IMR-90 (cell line): ENCODE data around the gene ANG. TPM values are rescaled to one million over a fixed set of nuclear protein-coding genes. Genes with fewer than 3 reads are reported as not detected.

Experiments
- ATAC-seq: fragments of 200-7000 bp; cut with Tn5 transposase; 2 replicates; pipeline ENCODE4 v1.9.1; 2020; ENCODE audit warnings: low read depth, mild to moderate bottlenecking, moderate library complexity
- BruUV-seq: library from RNA; stranded (reverse); fragments of 400-500 nt; replicated peaks from 2 replicates; lab custom pipeline; 2021; lab: Mats Ljungman, UMichigan
- CTCF ChIA-PET: fragments of 300-600 bp; formaldehyde crosslinking; extraction: SDS; loops from one replicate; lab custom pipeline; 2021; ENCODE audit warnings: antibody characterized with exemption; lab: Yijun Ruan, JAX
- POLR2A ChIA-PET: fragments of 300-600 bp; sonication (Branson Sonifier 250); formaldehyde crosslinking; loops from one replicate; lab custom pipeline; 2022; ENCODE audit warnings: antibody characterized with exemption; ENCODE audit not compliant: unreplicated experiment; lab: Charles Lee
- DNase-seq: peaks from one replicate; pipeline ENCODE4 v3.0.0; 2013
- H2AFZ ChIP-seq: replicated peaks from 2 replicates; pipeline ENCODE3; 2013; ENCODE audit warnings: low read length, mild to moderate bottlenecking; ENCODE audit not compliant: poor library complexity
- H2AK5ac ChIP-seq: 2 replicates; pipeline ENCODE4 v1.6.1; 2013; ENCODE audit warnings: low read depth, low read length, inconsistent platforms
- H2AK9ac ChIP-seq: replicated peaks from 2 replicates; pipeline ENCODE3; 2013; ENCODE audit warnings: mild to moderate bottlenecking, low read depth, low read length, moderate library complexity; ENCODE audit not compliant: poor library complexity
- H2BK120ac ChIP-seq: 2 replicates; pipeline ENCODE4 v1.6.1; 2013; ENCODE audit warnings: low read depth, low read length, inconsistent platforms
- H2BK15ac ChIP-seq: 3 replicates; pipeline ENCODE4 v1.6.1; 2013; ENCODE audit warnings: low read depth, low read length, inconsistent platforms
- H2BK20ac ChIP-seq: 2 replicates; pipeline ENCODE4 v1.6.1; 2013; ENCODE audit warnings: low read depth, mild to moderate bottlenecking, inconsistent platforms, low read length, moderate library complexity
- H2BK5ac ChIP-seq: 2 replicates; pipeline ENCODE4 v1.6.1; 2013; ENCODE audit warnings: mild to moderate bottlenecking, low read depth, low read length, inconsistent platforms; ENCODE audit not compliant: poor library complexity, severe bottlenecking
- H3K14ac ChIP-seq: replicated peaks from 2 replicates; pipeline ENCODE4 v1.6.1; 2013; ENCODE audit warnings: low read depth, low read length, inconsistent platforms
- H3K18ac ChIP-seq: 2 replicates; pipeline ENCODE4 v1.6.1; 2013; ENCODE audit warnings: low read depth, low read length, control low read depth
- H3K23ac ChIP-seq: 2 replicates; pipeline ENCODE4 v1.6.1; 2013; ENCODE audit warnings: low read depth, low read length, inconsistent platforms
- H3K27ac ChIP-seq: 2 replicates; pipeline ENCODE4 v1.5.1; 2013; ENCODE audit warnings: mild to moderate bottlenecking, control low read depth, low read length; ENCODE audit not compliant: insufficient read depth
- H3K27me3 ChIP-seq: 2 replicates; pipeline ENCODE4 v1.6.1; 2013; ENCODE audit warnings: low read length; ENCODE audit not compliant: control insufficient read depth, insufficient read depth
- H3K36me3 ChIP-seq: 2 replicates; pipeline ENCODE4 v1.6.1; 2013; ENCODE audit warnings: low read length, mixed read lengths; ENCODE audit not compliant: control insufficient read depth, insufficient read depth
- H3K4ac ChIP-seq: 2 replicates; pipeline ENCODE4 v1.6.1; 2013; ENCODE audit warnings: low read depth, low read length, inconsistent platforms
- H3K4me1 ChIP-seq: 2 replicates; pipeline ENCODE4 v1.6.1; 2013; ENCODE audit warnings: low read length, mixed read lengths; ENCODE audit not compliant: control insufficient read depth, insufficient read depth
- H3K4me2 ChIP-seq: 2 replicates; pipeline ENCODE4 v1.6.1; 2013; ENCODE audit warnings: low read depth, mild to moderate bottlenecking, control low read depth, low read length, moderate library complexity
- H3K4me3 ChIP-seq: 2 replicates; pipeline ENCODE4 v1.5.1; 2013; ENCODE audit warnings: low read depth, mild to moderate bottlenecking, control low read depth, low read length, moderate library complexity; ENCODE audit not compliant: insufficient read depth
- H3K56ac ChIP-seq: 2 replicates; pipeline ENCODE4 v1.6.1; 2013; ENCODE audit warnings: low read length, inconsistent platforms; ENCODE audit not compliant: insufficient read depth; ENCODE audit errors: extremely low read depth
- H3K79me1 ChIP-seq, 2 experiments: 2 replicates each; pipeline ENCODE4 v1.6.1; 2013; ENCODE audit warnings: low read length in 2 of 2, inconsistent platforms in 1 of 2, low read depth in 1 of 2
- H3K9ac ChIP-seq: 2 replicates; pipeline ENCODE4 v1.6.1; 2013; ENCODE audit warnings: low read depth, low read length, control low read depth
- H3K9me1 ChIP-seq: 2 replicates; pipeline ENCODE4 v1.6.1; 2013; ENCODE audit warnings: low read length, inconsistent platforms; ENCODE audit not compliant: insufficient read depth
- H3K9me3 ChIP-seq: 2 replicates; pipeline ENCODE4 v1.6.1; 2013; ENCODE audit warnings: low read length; ENCODE audit not compliant: control insufficient read depth, insufficient read depth
- H4K20me1 ChIP-seq: 2 replicates; pipeline ENCODE4 v1.6.1; 2013; ENCODE audit warnings: low read length, inconsistent platforms; ENCODE audit not compliant: insufficient read depth
- H4K5ac ChIP-seq: 2 replicates; pipeline ENCODE4 v1.6.1; 2013; ENCODE audit warnings: mild to moderate bottlenecking, low read depth, low read length, control low read depth
- H4K8ac ChIP-seq, 2 experiments: 2 replicates each; pipeline ENCODE4 v1.6.1; 2013; ENCODE audit warnings: low read depth in 2 of 2, low read length in 2 of 2, control low read depth in 1 of 2, inconsistent platforms in 1 of 2
- H4K91ac ChIP-seq: 2 replicates; pipeline ENCODE4 v1.6.1; 2013; ENCODE audit warnings: low read depth, low read length, inconsistent platforms; ENCODE audit not compliant: insufficient read depth
- BHLHE40 ChIP-seq: fragments of 150-350 bp; IDR thresholded peaks from 2 replicates; pipeline ENCODE4 v1.6.1; 2016; ENCODE audit warnings: mild to moderate bottlenecking, low read depth, low read length
- CEBPB ChIP-seq: IDR thresholded peaks from 2 replicates; pipeline ENCODE4 v1.6.1; 2012; ENCODE audit warnings: low read depth, low read length, improper control_type of control experiment
- CHD1 ChIP-seq: IDR thresholded peaks from 2 replicates; pipeline ENCODE4 v1.6.1; 2012; ENCODE audit warnings: low read depth, low read length, improper control_type of control experiment
- CTCF ChIP-seq: conservative IDR thresholded peaks from 2 replicates; pipeline ENCODE4 v1.5.1; 2012; ENCODE audit warnings: mild to moderate bottlenecking, low read depth, low read length, improper control_type of control experiment
- MAFK ChIP-seq: IDR thresholded peaks from 2 replicates; pipeline ENCODE4 v1.6.1; 2012; ENCODE audit warnings: low read depth, low read length, improper control_type of control experiment
- MAZ ChIP-seq: IDR thresholded peaks from 2 replicates; pipeline ENCODE4 v1.6.1; 2012; ENCODE audit warnings: low read depth, mild to moderate bottlenecking, low read length, improper control_type of control experiment, moderate library complexity, borderline replicate concordance
- MXI1 ChIP-seq: IDR thresholded peaks from 2 replicates; pipeline ENCODE4 v1.6.1; 2012; ENCODE audit warnings: low read depth, mild to moderate bottlenecking, low read length, moderate library complexity, borderline replicate concordance
- NFE2L2 ChIP-seq: fragments of 150-350 bp; IDR thresholded peaks from 2 replicates; pipeline ENCODE4 v1.6.1; 2016; ENCODE audit warnings: low read depth, mild to moderate bottlenecking, low read length
- POLR2A ChIP-seq: IDR thresholded peaks from 2 replicates; pipeline ENCODE4 v1.6.1; 2012; ENCODE audit warnings: mild to moderate bottlenecking, low read depth, low read length
- RAD21 ChIP-seq: IDR thresholded peaks from 2 replicates; pipeline ENCODE4 v1.6.1; 2012; ENCODE audit warnings: low read length, improper control_type of control experiment
- RCOR1 ChIP-seq: IDR thresholded peaks from 2 replicates; pipeline ENCODE4 v1.6.1; 2012; ENCODE audit warnings: mild to moderate bottlenecking, low read length, improper control_type of control experiment; ENCODE audit not compliant: insufficient replicate concordance
- RFX5 ChIP-seq: IDR thresholded peaks from 2 replicates; pipeline ENCODE4 v1.8.0; 2012; ENCODE audit warnings: low read depth, mild to moderate bottlenecking, low read length, moderate library complexity
- SMC3 ChIP-seq: fragments of 150-350 bp; IDR thresholded peaks from 2 replicates; pipeline ENCODE4 v1.6.1; 2016; ENCODE audit warnings: low read depth, mild to moderate bottlenecking, antibody characterized with exemption, low read length, moderate library complexity
- USF2 ChIP-seq: fragments of 150-350 bp; IDR thresholded peaks from 2 replicates; pipeline ENCODE4 v1.6.1; 2017; ENCODE audit warnings: mild to moderate bottlenecking, antibody characterized with exemption, low read length, low read depth
- WGBS, 2 experiments: methylation state at CpG; one replicate each; pipeline versions ENCODE4 v1.1.5 to v1.1.7; 2013; ENCODE audit warnings: missing lambda C conversion rate in 2 of 2; ENCODE audit not compliant: insufficient read length in 1 of 2; ENCODE audit errors: extremely low coverage in 2 of 2; 5-methylcytosine and 5-hydroxymethylcytosine counted together
- dilution Hi-C: fragments of 300-500 bp; cut with HindIII; formaldehyde crosslinking; loops from one replicate; pipeline ENCODE4 v1.14.3; 2018; ENCODE audit warnings: low sequenced_read_pairs; ENCODE audit not compliant: unreplicated experiment
- in situ Hi-C: fragments of 300-500 bp; cut with MboI; formaldehyde crosslinking; loops from 3 replicates; pipeline ENCODE4 v1.14.3; 2019; ENCODE audit warnings: low sequenced_read_pairs, inconsistent platforms, mixed read lengths
- intact Hi-C: fragments of 100-400 bp; cut with micrococcal nuclease; formaldehyde crosslinking; loops from 2 replicates; pipeline ENCODE4 v1.10.0; 2022
- polyA plus RNA-seq, 3 experiments: library from polyadenylated mRNA; depleted of rRNA; stranded (reverse); fragments of >200 nt; gene quantifications; 2 replicates each; pipeline ENCODE4 v1.2.3, GENCODE V29; 2012; ENCODE audit warnings: low replicate concordance in 1 of 3
- total RNA-seq: library from RNA; depleted of rRNA; stranded (reverse); fragments of >200 nt; gene quantifications from 2 replicates; pipeline ENCODE4 v1.2.3, GENCODE V29; 2012
- TF ChIP-seq, protein P1 (sequence below): fragments of 150-350 bp; IDR thresholded peaks from 2 replicates; pipeline ENCODE4 v1.6.1; 2016; ENCODE audit warnings: low read depth, mild to moderate bottlenecking, low read length, moderate library complexity, borderline replicate concordance

ANG gene
- total and polyA plus RNA-seq, 2 of the 4 experiments (the other 2 are of a cell fraction), result 3.6 to 4.7 TPM

DNA sequence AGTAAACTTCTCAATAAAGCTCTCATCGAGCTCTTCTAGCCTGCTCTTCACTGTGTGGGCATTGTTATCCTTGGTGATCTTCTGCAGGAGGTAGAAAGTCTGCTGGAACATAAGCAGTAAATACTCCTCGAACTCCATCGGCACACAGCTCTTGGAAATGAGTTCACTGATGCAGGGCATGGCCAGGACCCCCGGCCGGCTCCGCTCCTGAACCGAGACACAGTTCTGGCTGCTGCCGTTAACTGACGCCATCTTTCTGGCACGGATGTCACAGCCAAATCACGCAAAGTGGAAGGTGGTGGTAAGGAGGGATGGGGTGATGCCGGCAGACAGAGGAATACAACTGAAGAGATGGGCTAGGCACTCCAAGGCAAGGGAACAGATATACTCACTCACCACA, 33.5 kb downstream of the ANG start:
- H2AFZ ChIP-seq, result no peak overlapping the region
- dilution Hi-C loops (no loop called here), in situ Hi-C loops (no loop called here), intact Hi-C loops (no loop called here)
- H2BK15ac ChIP-seq, result no peak overlapping the region
- H3K27ac ChIP-seq, result no peak overlapping the region
- no peak overlapping the region for H3K4me3 ChIP-seq
- BruUV-seq, result no TSS peak
- no peaks in the 10 kb centered on the region for H3K9me1 ChIP-seq
- H3K9ac ChIP-seq, result no peak overlapping the region
- no peak overlapping the region for H3K23ac ChIP-seq
- no peak overlapping the region for H2BK5ac ChIP-seq
- H3K27me3 ChIP-seq, result peaks cover 15% of the 10 kb centered on the region
- no peak overlapping the region for H3K56ac ChIP-seq
- no peak overlapping the region for H2BK20ac ChIP-seq
- H3K18ac ChIP-seq, result no peak overlapping the region
- no peak overlapping the region for H2AK5ac ChIP-seq
- H3K4ac ChIP-seq, result no peak overlapping the region
- DNase-seq (no peak), ATAC-seq (no peak)
- no peaks in the 10 kb centered on the region for H3K4me1 ChIP-seq
- no peak overlapping the region for H3K14ac ChIP-seq
- H4K20me1 ChIP-seq, result no peaks in the 10 kb centered on the region
- TF ChIP-seq RFX5 (no peak), NFE2L2 (no peak), RCOR1 (no peak), SMC3 (no peak), POLR2A (no peak), CTCF (no peak), MAZ (no peak), BHLHE40 (no peak), USF2 (no peak), MXI1 (no peak), CHD1 (no peak), CEBPB (no peak), MAFK (no peak), RAD21 (no peak)
- TF ChIP-seq, protein P1, sequence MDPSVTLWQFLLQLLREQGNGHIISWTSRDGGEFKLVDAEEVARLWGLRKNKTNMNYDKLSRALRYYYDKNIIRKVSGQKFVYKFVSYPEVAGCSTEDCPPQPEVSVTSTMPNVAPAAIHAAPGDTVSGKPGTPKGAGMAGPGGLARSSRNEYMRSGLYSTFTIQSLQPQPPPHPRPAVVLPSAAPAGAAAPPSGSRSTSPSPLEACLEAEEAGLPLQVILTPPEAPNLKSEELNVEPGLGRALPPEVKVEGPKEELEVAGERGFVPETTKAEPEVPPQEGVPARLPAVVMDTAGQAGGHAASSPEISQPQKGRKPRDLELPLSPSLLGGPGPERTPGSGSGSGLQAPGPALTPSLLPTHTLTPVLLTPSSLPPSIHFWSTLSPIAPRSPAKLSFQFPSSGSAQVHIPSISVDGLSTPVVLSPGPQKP, result no peak
- ChIA-PET CTCF (no interaction called here), POLR2A (no interaction called here)
- no peak overlapping the region for H4K5ac ChIP-seq
- no peaks in the 10 kb centered on the region for H3K9me3 ChIP-seq
- no peak overlapping the region for H2BK120ac ChIP-seq
- no peak overlapping the region for H4K91ac ChIP-seq
- H2AK9ac ChIP-seq, result no peak overlapping the region
- H4K8ac ChIP-seq, result no peak overlapping the region
- 58% methylated on average over 2 of the region's 12 CpGs; no CpG with 5 or more reads in 1 of the 2 experiments for WGBS, 2 experiments
- no peaks in the 10 kb centered on the region for H3K79me1 ChIP-seq
- H3K4me2 ChIP-seq, result no peak overlapping the region
- H3K36me3 ChIP-seq, result no peaks in the 10 kb centered on the region
